CD4-positive, alpha-beta T cell treated with Interleukin-2 at 100 ng/mL for 4 hours (primary cell): ENCODE data around the gene NUCB1.
"Not testable (repeated sequence)": the region's sequence is repeated elsewhere in the genome, so short reads cannot be mapped to it uniquely, and the experiment has no call there.

Source experiments
- DNase-seq: peaks from one replicate; pipeline ENCODE4 v3.0.0-alpha.2; 2020; ENCODE audit warnings: low spot score

The NUCB1 gene

DNA sequence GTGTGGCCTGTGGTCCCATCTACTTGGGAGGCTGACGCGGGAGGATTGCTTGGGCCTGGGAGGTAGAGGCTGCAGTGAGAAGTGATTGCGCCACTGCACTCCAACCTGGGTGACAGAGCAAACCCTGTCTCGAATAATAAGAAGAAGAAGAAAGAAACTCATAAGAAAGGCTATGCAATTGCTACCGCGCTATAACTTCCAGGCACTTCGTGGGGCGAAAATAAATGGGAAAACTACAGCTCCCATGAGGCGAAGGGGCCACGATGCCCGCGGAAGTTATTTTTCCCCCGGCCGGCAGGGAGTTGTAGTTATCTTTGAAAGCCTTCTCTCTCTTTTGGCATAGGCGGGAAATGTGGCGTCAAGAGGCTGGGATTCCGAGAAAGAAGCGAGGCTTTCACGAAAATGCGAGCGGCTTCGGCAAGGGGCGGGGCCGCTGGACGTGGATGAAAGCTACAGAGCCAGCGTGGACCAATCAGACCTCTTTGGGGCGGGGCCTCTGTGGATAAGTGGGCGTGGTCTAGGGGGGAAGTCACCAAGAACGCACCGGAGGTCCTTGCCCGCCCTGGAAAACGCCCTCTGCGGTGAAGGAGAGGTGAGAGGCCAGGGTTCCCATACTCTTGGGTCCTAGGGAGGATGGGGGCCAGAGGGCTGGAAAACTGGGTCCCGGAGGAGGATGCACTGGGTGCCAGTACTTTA, at the start of gene NUCB1:
NUCB1 (plus strand) TSS at position 532 of the 696 bp plus-strand sequence. CDS start 485 bp downstream, outside the sequence.
- DNase-seq: peak; percentile 100

DNA sequence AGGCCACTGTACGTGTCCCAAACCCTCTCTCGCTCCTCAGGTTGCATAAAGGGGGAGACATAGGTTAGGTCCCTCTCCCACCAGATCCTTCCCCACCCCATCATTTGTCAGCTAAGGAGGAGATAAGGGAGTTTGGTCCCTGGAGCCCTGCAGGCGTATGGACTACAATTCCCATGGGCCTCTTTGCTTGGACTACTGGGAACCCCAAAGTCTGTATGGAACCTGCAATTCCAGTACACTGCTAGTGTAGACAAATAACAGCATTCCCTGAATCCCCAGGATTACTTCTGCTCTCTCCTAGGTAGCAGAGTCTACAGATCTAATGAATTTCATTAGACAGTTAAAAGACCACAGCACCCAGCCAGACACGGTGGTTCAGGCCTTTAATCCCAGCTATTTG, 47.8 kb upstream of the NUCB1 start:
- DNase-seq: no peak

DNA sequence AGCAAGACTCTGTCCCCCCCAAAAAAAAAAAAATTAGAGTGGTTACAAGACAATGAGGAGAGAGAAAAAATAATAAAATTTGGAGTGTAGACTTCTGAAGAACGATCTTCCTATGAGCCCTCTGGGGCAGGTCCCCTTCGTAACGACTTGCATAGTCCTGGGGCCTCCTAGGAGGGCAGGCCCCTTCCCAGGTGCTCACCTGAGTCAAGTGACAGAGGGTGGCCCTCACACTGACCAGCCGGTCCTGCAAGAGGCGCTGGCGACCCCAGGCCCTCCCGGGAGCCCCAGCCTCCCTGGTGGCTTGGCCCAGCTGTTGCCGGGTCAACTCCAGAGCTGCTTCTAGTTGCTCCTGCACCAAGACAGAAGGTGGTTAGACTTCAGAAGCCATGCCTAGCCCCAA, 46.6 kb upstream of the NUCB1 start:
- no peak for DNase-seq

DNA sequence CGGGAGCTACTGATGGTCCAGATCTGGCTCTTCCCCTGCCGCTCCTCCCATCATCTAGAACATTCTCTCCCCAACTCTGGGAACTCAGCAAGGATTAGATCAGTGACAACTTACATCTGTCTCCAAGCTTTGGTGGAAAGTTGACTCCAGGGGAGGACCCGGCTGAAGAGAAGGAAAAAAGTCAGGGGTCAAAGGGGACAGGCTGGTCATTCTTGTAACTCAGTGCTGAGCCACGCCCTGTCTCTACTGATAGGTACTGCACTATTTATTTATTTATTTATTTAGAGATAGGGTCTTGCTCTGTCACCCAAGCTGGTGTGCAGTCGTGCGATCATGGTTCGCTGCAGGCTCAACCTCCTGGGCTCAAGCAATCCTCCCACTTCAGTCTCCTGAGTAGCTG, 46.0 kb upstream of the NUCB1 start:
- DNase-seq: no peak

- no peak for DNase-seq
Observed at GRCh38 chr19:48856921-48857320, 43.2 kb upstream of the NUCB1 start.

DNA sequence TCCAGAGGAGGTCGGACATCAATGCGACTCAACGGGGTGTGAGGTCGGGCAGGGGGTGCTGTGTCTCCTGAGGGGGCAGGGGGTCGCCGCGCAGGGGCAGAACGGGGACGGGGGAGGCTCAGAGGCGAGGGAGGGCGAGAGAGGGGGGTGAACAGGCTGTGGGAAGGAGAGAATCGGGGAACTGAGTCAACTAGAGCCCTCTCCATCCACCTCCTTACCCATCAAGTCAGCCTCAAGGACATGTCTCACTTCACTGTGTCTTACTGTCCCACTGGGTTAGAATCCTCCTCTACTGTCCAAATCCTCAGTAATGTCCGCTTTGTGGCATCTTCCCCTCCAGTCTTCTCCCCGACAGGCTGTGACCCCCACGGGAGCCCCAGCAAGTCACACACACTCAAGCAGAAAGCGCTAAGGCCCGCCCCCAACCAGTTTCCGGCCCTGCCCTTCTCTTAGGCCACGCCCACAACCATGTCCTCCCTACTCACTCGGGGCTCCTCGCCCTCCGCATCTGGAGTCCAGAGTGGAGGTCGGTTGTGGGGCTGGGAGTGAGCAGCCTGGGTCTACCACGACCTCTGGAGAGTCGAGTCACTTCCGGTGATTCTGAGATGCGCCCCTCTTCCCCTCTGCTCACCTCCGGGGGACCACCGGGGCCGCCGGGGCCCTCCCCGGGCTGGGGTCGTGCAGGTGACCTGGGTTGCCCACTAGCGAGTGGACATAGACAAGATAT, 41.0 kb upstream of the NUCB1 start:
- DNase-seq: peak; percentile 84

DNA sequence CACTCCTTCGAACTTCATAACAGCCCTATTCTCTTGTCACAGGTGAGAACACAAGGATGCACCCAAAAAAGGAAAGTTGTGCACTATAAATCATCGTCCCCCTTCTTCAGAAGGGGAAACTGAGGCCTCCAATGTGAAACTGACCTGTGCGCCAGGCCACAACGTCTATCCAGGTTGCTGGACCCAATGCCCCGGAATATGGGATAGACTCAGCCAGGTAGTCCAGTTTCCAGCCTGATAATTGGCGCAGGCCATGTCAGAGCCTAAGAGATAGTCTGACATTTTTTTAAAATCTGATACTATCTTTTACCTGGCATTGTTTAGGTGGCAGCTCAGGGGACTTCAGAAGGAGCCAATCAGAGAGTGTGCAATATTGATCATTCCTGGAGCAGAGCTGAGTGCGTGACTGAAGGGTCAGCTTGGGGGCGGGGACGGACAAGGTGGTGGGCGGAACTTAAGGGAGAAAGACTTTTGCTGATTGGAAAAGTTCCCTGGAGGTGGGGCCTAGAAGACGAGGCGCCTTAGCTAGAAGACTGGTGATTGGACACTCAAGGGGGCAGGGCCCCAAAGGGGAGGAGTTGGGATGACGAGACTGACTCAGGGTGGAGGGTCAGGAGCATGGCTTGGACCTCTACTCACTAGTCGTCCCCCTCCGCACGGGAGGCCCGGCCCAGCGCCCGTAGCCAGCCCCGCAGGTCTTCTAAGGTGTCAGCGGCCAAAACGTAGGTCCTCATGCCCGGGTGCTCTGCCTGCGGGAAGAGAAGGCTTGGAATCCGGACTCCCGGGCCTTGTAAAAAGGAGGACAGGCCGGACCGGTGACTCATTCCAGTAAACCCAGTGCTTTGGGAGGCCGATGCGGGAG, 40.2 kb upstream of the NUCB1 start:
- DNase-seq: no peak

DNA sequence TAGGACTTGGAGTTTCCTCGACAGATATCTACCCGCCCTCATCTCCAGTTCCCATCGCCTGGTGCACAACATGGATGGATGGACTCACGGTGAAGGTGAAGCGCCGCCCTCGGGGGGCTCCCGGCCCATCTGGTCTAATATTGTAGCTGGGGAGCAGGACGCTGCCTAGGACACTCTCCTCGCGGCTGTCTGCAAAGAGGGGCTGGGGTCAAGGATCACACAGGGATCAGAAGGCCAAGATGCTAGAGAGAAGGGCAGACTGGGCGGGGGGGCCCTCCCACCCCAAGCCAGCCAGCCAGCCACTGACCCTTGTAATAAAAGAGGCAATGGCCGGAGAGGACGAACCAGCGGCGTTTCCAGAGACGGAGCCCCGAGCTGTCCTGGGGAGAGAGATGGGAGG, 38.8 kb upstream of the NUCB1 start:
- no peak for DNase-seq

DNA sequence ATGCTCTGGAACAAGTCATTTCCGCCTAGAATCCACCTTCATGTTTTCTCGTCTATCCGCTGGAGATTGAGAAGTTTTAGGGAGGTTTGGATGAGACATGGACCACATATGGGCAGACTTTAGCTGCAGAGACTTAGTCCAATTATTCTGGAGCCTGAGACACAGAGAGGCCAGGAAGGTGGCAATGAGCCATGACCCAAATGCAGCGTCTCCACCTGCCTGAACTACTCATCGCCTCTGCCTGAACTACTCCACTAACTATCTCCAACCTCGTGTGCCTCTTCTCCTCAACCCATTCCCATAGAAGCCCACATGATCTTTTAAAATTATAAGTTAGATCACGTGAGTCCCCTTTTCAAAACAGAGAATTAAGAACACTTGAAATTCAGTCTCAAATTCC, 37.3 kb upstream of the NUCB1 start:
- no peak for DNase-seq

- DNase-seq: no peak
Observed at GRCh38 chr19:48866692-48867091, 33.4 kb upstream of the NUCB1 start.

DNA sequence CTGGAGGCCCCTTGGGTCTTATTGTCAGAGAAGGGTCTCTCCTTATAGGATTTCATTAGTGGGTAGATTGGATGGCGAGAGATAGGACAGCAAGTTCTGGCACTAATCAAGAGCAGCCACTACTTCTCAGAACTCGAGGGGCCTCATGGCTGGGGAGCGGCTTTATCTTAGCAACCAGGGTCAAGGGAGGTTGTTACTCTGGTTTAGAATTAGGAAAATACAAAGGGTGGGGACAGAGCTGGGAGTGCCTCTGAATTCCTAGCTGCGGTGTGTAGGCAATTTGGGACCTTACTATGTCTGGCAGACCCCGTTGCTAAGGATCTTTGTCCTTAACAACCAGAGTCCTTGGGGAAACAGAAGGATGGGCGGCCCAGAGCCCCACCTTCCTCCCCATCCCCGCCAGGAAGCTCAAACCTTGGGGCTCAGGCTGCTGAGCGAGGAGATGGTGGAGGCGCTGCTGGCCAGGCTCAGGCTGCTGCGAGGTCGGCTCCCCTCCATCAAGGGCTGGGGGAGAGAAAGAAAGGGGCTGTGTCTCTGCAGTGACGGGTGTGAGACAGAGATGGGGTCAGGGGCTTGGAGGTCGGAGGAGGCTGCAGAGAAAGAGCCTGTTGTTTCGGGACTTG, 32.9 kb upstream of the NUCB1 start:
- DNase-seq: no peak

GRCh38 chr19:48867746-48868113, 32.4 kb upstream of the NUCB1 start:
- DNase-seq: no peak

DNA sequence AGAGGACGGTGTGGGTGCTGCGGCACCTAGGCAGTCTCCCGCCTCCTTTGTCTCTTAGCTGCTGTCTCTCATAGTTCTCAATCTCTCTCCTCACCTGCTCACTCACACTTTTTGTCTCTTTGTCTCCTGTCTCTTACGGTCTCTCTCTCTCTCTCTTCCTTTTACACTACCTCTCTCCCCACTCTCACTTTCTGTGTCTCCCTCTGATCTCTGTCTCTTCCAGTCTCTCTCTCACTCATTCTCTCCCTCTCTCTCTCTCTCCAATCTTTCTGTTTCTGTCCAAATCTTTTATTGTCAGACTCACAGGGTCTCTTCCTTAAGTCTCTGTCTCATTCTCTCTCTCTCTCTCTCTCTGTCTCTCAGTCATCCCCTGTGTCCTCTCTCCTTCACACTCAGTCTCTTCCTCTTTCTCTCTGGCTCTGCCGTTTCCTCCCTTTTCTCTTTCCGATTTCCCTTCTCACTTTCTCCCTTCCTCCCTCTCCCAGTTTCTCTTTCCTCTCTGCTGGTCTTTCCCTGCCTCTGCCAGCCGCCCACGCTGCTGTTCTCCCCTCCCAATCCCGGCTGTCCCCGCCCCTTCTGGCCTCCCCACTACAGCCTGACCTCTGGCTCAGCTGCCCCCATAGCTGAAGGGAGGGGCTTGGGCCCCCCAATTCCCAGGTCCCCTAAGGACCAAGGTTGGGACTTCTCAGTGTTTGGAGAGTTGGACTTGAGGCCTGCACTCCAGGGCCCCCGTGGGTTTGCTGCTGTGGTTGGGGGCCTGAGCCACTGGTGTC, 31.8 kb upstream of the NUCB1 start, which contains the start of gene PLEKHA4:
PLEKHA4 (minus strand) TSS at position 504 of the 773 bp plus-strand sequence. CDS start 997 bp downstream, outside the sequence.
- no peak for DNase-seq

DNA sequence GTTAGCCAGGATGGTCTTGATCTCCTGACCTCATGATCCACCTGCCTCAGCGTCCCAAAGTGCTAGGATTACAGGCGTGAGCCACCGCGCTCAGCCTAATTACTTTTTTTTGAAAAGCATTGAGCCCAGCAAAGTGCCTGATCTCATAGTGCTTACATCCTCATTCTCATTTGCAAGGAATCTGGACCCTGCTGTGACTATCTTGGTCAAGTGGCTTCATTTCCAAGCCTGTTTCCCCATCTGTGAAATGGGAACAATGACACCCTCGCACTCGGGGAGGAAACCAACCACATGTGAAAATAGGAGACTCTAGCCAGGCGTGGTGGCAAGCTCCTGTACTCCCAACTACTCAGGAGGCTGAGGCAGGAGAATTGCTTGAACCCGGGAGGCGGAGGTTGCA, 30.1 kb upstream of the NUCB1 start:
- no peak for DNase-seq

GRCh38 chr19:48871471-48872181, 28.5 kb upstream of the NUCB1 start:
- not testable (repeated sequence) for DNase-seq

DNA sequence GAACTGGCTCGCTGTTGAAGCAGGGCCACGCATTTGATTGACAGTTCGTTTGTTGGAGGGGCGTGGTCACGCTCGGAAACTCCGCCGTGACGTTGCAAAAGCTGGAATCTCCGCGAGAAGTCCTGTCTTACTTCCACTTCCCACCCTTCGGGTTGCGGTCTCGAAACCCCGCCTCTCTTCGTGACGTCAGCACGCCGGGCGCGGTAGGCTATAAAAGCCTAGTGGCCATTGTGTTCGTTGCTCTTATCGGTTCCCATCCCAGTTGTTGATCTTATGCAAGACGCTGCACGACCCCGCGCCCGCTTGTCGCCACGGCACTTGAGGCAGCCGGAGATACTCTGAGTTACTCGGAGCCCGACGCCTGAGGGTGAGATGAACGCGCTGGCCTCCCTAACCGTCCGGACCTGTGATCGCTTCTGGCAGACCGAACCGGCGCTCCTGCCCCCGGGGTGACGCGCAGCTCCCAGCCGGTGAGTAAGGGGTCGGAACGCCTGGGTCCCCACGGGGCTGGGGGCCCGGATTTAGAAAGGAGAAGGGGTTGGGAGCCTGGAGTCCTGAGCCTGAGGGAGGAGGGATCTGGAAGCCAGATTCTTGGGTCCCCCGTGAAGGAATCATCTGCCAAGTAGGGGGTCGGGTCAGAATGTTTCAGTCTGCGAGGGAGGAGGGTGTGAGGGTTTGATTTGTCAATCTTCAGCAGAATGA, 27.8 kb upstream of the NUCB1 start, which contains the start of gene PPP1R15A:
PPP1R15A (plus strand) TSS at position 240 of the 702 bp plus-strand sequence. CDS start 813 bp downstream, outside the sequence.
- peak; percentile 99 for DNase-seq

DNA sequence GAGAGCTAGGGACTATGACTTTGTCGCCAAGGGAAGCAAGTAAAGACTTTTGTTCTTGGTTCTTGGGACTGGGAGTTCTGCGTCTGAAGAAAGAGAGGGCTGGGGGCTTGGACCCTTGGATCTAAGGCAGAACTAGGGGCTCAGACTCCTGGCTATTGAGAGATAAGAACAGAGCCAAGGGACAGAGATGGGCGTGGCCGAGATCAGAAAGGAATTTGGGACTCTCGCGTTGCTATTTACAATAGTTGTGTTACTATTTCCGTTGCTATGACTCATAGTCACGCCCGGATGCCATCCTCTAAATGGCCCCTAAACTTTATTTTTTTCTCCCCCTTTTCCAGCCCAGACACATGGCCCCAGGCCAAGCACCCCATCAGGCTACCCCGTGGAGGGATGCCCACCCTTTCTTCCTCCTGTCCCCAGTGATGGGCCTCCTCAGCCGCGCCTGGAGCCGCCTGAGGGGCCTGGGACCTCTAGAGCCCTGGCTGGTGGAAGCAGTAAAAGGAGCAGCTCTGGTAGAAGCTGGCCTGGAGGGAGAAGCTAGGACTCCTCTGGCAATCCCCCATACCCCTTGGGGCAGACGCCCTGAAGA, 27.1 kb upstream of the NUCB1 start:
- DNase-seq: peak; percentile 88

DNA sequence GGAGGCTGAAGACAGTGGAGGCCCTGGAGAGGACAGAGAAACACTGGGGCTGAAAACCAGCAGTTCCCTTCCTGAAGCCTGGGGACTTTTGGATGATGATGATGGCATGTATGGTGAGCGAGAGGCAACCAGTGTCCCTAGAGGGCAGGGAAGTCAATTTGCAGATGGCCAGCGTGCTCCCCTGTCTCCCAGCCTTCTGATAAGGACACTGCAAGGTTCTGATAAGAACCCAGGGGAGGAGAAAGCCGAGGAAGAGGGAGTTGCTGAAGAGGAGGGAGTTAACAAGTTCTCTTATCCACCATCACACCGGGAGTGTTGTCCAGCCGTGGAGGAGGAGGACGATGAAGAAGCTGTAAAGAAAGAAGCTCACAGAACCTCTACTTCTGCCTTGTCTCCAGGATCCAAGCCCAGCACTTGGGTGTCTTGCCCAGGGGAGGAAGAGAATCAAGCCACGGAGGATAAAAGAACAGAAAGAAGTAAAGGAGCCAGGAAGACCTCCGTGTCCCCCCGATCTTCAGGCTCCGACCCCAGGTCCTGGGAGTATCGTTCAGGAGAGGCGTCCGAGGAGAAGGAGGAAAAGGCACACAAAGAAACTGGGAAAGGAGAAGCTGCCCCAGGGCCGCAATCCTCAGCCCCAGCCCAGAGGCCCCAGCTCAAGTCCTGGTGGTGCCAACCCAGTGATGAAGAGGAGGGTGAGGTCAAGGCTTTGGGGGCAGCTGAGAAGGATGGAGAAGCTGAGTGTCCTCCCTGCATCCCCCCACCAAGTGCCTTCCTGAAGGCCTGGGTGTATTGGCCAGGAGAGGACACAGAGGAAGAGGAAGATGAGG, 26.4 kb upstream of the NUCB1 start:
- DNase-seq: no peak
